IMR-90 (cell line): ENCODE results near the gene MYD88. TPM values are rescaled to one million over a fixed set of nuclear protein-coding genes. Genes with fewer than 3 reads are reported as not detected.

Source experiments
- ATAC-seq: fragments of 200-7000 bp; cut with Tn5 transposase; 2 replicates; pipeline ENCODE4 v1.9.1; 2020; ENCODE audit warnings: low read depth, mild to moderate bottlenecking, moderate library complexity
- BruUV-seq: library from RNA; stranded (reverse); fragments of 400-500 nt; replicated peaks from 2 replicates; lab custom pipeline; 2021; lab: Mats Ljungman, UMichigan
- CTCF ChIA-PET: fragments of 300-600 bp; formaldehyde crosslinking; extraction: SDS; loops from one replicate; lab custom pipeline; 2021; ENCODE audit warnings: antibody characterized with exemption; lab: Yijun Ruan, JAX
- POLR2A ChIA-PET: fragments of 300-600 bp; sonication (Branson Sonifier 250); formaldehyde crosslinking; loops from one replicate; lab custom pipeline; 2022; ENCODE audit warnings: antibody characterized with exemption; ENCODE audit not compliant: unreplicated experiment; lab: Charles Lee
- DNase-seq: peaks from one replicate; pipeline ENCODE4 v3.0.0; 2013
- H2AFZ ChIP-seq: replicated peaks from 2 replicates; pipeline ENCODE3; 2013; ENCODE audit warnings: low read length, mild to moderate bottlenecking; ENCODE audit not compliant: poor library complexity
- H2AK5ac ChIP-seq: 2 replicates; pipeline ENCODE4 v1.6.1; 2013; ENCODE audit warnings: low read depth, low read length, inconsistent platforms
- H2AK9ac ChIP-seq: replicated peaks from 2 replicates; pipeline ENCODE3; 2013; ENCODE audit warnings: mild to moderate bottlenecking, low read depth, low read length, moderate library complexity; ENCODE audit not compliant: poor library complexity
- H2BK120ac ChIP-seq: 2 replicates; pipeline ENCODE4 v1.6.1; 2013; ENCODE audit warnings: low read depth, low read length, inconsistent platforms
- H2BK15ac ChIP-seq: 3 replicates; pipeline ENCODE4 v1.6.1; 2013; ENCODE audit warnings: low read depth, low read length, inconsistent platforms
- H2BK20ac ChIP-seq: 2 replicates; pipeline ENCODE4 v1.6.1; 2013; ENCODE audit warnings: low read depth, mild to moderate bottlenecking, inconsistent platforms, low read length, moderate library complexity
- H2BK5ac ChIP-seq: 2 replicates; pipeline ENCODE4 v1.6.1; 2013; ENCODE audit warnings: mild to moderate bottlenecking, low read depth, low read length, inconsistent platforms; ENCODE audit not compliant: poor library complexity, severe bottlenecking
- H3K14ac ChIP-seq: replicated peaks from 2 replicates; pipeline ENCODE4 v1.6.1; 2013; ENCODE audit warnings: low read depth, low read length, inconsistent platforms
- H3K18ac ChIP-seq: 2 replicates; pipeline ENCODE4 v1.6.1; 2013; ENCODE audit warnings: low read depth, low read length, control low read depth
- H3K23ac ChIP-seq: 2 replicates; pipeline ENCODE4 v1.6.1; 2013; ENCODE audit warnings: low read depth, low read length, inconsistent platforms
- H3K27ac ChIP-seq: 2 replicates; pipeline ENCODE4 v1.5.1; 2013; ENCODE audit warnings: mild to moderate bottlenecking, control low read depth, low read length; ENCODE audit not compliant: insufficient read depth
- H3K27me3 ChIP-seq: 2 replicates; pipeline ENCODE4 v1.6.1; 2013; ENCODE audit warnings: low read length; ENCODE audit not compliant: control insufficient read depth, insufficient read depth
- H3K36me3 ChIP-seq: 2 replicates; pipeline ENCODE4 v1.6.1; 2013; ENCODE audit warnings: low read length, mixed read lengths; ENCODE audit not compliant: control insufficient read depth, insufficient read depth
- H3K4ac ChIP-seq: 2 replicates; pipeline ENCODE4 v1.6.1; 2013; ENCODE audit warnings: low read depth, low read length, inconsistent platforms
- H3K4me1 ChIP-seq: 2 replicates; pipeline ENCODE4 v1.6.1; 2013; ENCODE audit warnings: low read length, mixed read lengths; ENCODE audit not compliant: control insufficient read depth, insufficient read depth
- H3K4me2 ChIP-seq: 2 replicates; pipeline ENCODE4 v1.6.1; 2013; ENCODE audit warnings: low read depth, mild to moderate bottlenecking, control low read depth, low read length, moderate library complexity
- H3K4me3 ChIP-seq: 2 replicates; pipeline ENCODE4 v1.5.1; 2013; ENCODE audit warnings: low read depth, mild to moderate bottlenecking, control low read depth, low read length, moderate library complexity; ENCODE audit not compliant: insufficient read depth
- H3K56ac ChIP-seq: 2 replicates; pipeline ENCODE4 v1.6.1; 2013; ENCODE audit warnings: low read length, inconsistent platforms; ENCODE audit not compliant: insufficient read depth; ENCODE audit errors: extremely low read depth
- H3K79me1 ChIP-seq, 2 experiments: 2 replicates each; pipeline ENCODE4 v1.6.1; 2013; ENCODE audit warnings: low read length in 2 of 2, inconsistent platforms in 1 of 2, low read depth in 1 of 2
- H3K9ac ChIP-seq: 2 replicates; pipeline ENCODE4 v1.6.1; 2013; ENCODE audit warnings: low read depth, low read length, control low read depth
- H3K9me1 ChIP-seq: 2 replicates; pipeline ENCODE4 v1.6.1; 2013; ENCODE audit warnings: low read length, inconsistent platforms; ENCODE audit not compliant: insufficient read depth
- H3K9me3 ChIP-seq: 2 replicates; pipeline ENCODE4 v1.6.1; 2013; ENCODE audit warnings: low read length; ENCODE audit not compliant: control insufficient read depth, insufficient read depth
- H4K20me1 ChIP-seq: 2 replicates; pipeline ENCODE4 v1.6.1; 2013; ENCODE audit warnings: low read length, inconsistent platforms; ENCODE audit not compliant: insufficient read depth
- H4K5ac ChIP-seq: 2 replicates; pipeline ENCODE4 v1.6.1; 2013; ENCODE audit warnings: mild to moderate bottlenecking, low read depth, low read length, control low read depth
- H4K8ac ChIP-seq, 2 experiments: 2 replicates each; pipeline ENCODE4 v1.6.1; 2013; ENCODE audit warnings: low read depth in 2 of 2, low read length in 2 of 2, control low read depth in 1 of 2, inconsistent platforms in 1 of 2
- H4K91ac ChIP-seq: 2 replicates; pipeline ENCODE4 v1.6.1; 2013; ENCODE audit warnings: low read depth, low read length, inconsistent platforms; ENCODE audit not compliant: insufficient read depth
- BHLHE40 ChIP-seq: fragments of 150-350 bp; IDR thresholded peaks from 2 replicates; pipeline ENCODE4 v1.6.1; 2016; ENCODE audit warnings: mild to moderate bottlenecking, low read depth, low read length
- CEBPB ChIP-seq: IDR thresholded peaks from 2 replicates; pipeline ENCODE4 v1.6.1; 2012; ENCODE audit warnings: low read depth, low read length, improper control_type of control experiment
- CHD1 ChIP-seq: IDR thresholded peaks from 2 replicates; pipeline ENCODE4 v1.6.1; 2012; ENCODE audit warnings: low read depth, low read length, improper control_type of control experiment
- FOS ChIP-seq: fragments of 150-350 bp; IDR thresholded peaks from 2 replicates; pipeline ENCODE4 v1.6.1; 2016; ENCODE audit warnings: low read depth, low read length
- MAFK ChIP-seq: IDR thresholded peaks from 2 replicates; pipeline ENCODE4 v1.6.1; 2012; ENCODE audit warnings: low read depth, low read length, improper control_type of control experiment
- MAZ ChIP-seq: IDR thresholded peaks from 2 replicates; pipeline ENCODE4 v1.6.1; 2012; ENCODE audit warnings: low read depth, mild to moderate bottlenecking, low read length, improper control_type of control experiment, moderate library complexity, borderline replicate concordance
- MXI1 ChIP-seq: IDR thresholded peaks from 2 replicates; pipeline ENCODE4 v1.6.1; 2012; ENCODE audit warnings: low read depth, mild to moderate bottlenecking, low read length, moderate library complexity, borderline replicate concordance
- NFE2L2 ChIP-seq: fragments of 150-350 bp; IDR thresholded peaks from 2 replicates; pipeline ENCODE4 v1.6.1; 2016; ENCODE audit warnings: low read depth, mild to moderate bottlenecking, low read length
- POLR2A ChIP-seq: IDR thresholded peaks from 2 replicates; pipeline ENCODE4 v1.6.1; 2012; ENCODE audit warnings: mild to moderate bottlenecking, low read depth, low read length
- RAD21 ChIP-seq: IDR thresholded peaks from 2 replicates; pipeline ENCODE4 v1.6.1; 2012; ENCODE audit warnings: low read length, improper control_type of control experiment
- RCOR1 ChIP-seq: IDR thresholded peaks from 2 replicates; pipeline ENCODE4 v1.6.1; 2012; ENCODE audit warnings: mild to moderate bottlenecking, low read length, improper control_type of control experiment; ENCODE audit not compliant: insufficient replicate concordance
- RFX5 ChIP-seq: IDR thresholded peaks from 2 replicates; pipeline ENCODE4 v1.8.0; 2012; ENCODE audit warnings: low read depth, mild to moderate bottlenecking, low read length, moderate library complexity
- SMC3 ChIP-seq: fragments of 150-350 bp; IDR thresholded peaks from 2 replicates; pipeline ENCODE4 v1.6.1; 2016; ENCODE audit warnings: low read depth, mild to moderate bottlenecking, antibody characterized with exemption, low read length, moderate library complexity
- WGBS, 2 experiments: methylation state at CpG; one replicate each; pipeline versions ENCODE4 v1.1.5 to v1.1.7; 2013; ENCODE audit warnings: missing lambda C conversion rate in 2 of 2; ENCODE audit not compliant: insufficient read length in 1 of 2; ENCODE audit errors: extremely low coverage in 2 of 2; 5-methylcytosine and 5-hydroxymethylcytosine counted together
- dilution Hi-C: fragments of 300-500 bp; cut with HindIII; formaldehyde crosslinking; loops from one replicate; pipeline ENCODE4 v1.14.3; 2018; ENCODE audit warnings: low sequenced_read_pairs; ENCODE audit not compliant: unreplicated experiment
- in situ Hi-C: fragments of 300-500 bp; cut with MboI; formaldehyde crosslinking; loops from 3 replicates; pipeline ENCODE4 v1.14.3; 2019; ENCODE audit warnings: low sequenced_read_pairs, inconsistent platforms, mixed read lengths
- intact Hi-C: fragments of 100-400 bp; cut with micrococcal nuclease; formaldehyde crosslinking; loops from 2 replicates; pipeline ENCODE4 v1.10.0; 2022
- polyA plus RNA-seq, 3 experiments: library from polyadenylated mRNA; depleted of rRNA; stranded (reverse); fragments of >200 nt; gene quantifications; 2 replicates each; pipeline ENCODE4 v1.2.3, GENCODE V29; 2012; ENCODE audit warnings: low replicate concordance in 1 of 3
- total RNA-seq: library from RNA; depleted of rRNA; stranded (reverse); fragments of >200 nt; gene quantifications from 2 replicates; pipeline ENCODE4 v1.2.3, GENCODE V29; 2012
- TF ChIP-seq, protein P1 (sequence below): fragments of 150-350 bp; IDR thresholded peaks from 2 replicates; pipeline ENCODE4 v1.6.1; 2017; ENCODE audit warnings: mild to moderate bottlenecking, antibody characterized with exemption, low read length, low read depth
- TF ChIP-seq, protein P2 (sequence below): fragments of 150-350 bp; IDR thresholded peaks from 2 replicates; pipeline ENCODE4 v1.6.1; 2016; ENCODE audit warnings: low read depth, mild to moderate bottlenecking, low read length, moderate library complexity, borderline replicate concordance
- TF ChIP-seq, protein P3 (sequence below): conservative IDR thresholded peaks from 2 replicates; pipeline ENCODE4 v1.5.1; 2012; ENCODE audit warnings: mild to moderate bottlenecking, low read depth, low read length, improper control_type of control experiment

The MYD88 gene
- total and polyA plus RNA-seq, 2 of the 4 experiments (the other 2 are of a cell fraction): 9.3 to 39.8 TPM

DNA sequence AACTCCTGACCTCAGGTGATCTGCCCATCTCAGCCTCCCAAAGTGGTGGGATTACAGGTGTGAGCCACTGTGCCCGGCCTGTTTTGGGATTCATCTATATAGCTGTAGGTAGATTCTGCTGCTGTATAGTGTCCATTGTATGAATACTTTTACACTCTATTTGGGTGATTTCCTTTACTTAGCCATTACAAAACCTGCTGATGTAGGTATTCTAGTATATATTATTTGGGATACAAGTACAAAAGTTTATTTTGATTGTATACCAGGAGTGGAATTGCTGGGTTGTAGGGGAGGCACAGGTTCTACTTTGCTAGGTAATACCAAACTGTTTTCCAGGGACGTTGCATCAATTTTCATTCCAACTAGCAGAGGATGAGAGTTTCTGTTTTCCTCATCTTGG, 17.4 kb downstream of the MYD88 start:
- WGBS, 2 experiments: no CpG with 5 or more reads among the region's 2 CpGs

More for the DNA sequence above, 17.4 kb downstream of the MYD88 start:
- Histone ChIP-seq H3K27me3 (no peaks in the 10 kb centered on the region), H3K23ac (no peak overlapping the region), H3K4ac (no peak overlapping the region), H4K20me1 (no peaks in the 10 kb centered on the region), H4K91ac (no peak overlapping the region), H2BK120ac (no peak overlapping the region), H3K36me3 (no peaks in the 10 kb centered on the region), H3K9ac (no peak overlapping the region), H3K14ac (no peak overlapping the region), H3K9me1 (no peaks in the 10 kb centered on the region), H2BK5ac (no peak overlapping the region), H2AFZ (no peak overlapping the region), H3K56ac (no peak overlapping the region), H3K27ac (no peak overlapping the region), H3K79me1 (no peaks in the 10 kb centered on the region), H4K5ac (no peak overlapping the region), H3K18ac (no peak overlapping the region), H2BK20ac (no peak overlapping the region), H3K9me3 (no peaks in the 10 kb centered on the region), H3K4me3 (no peak overlapping the region), H2BK15ac (no peak overlapping the region), H3K4me2 (no peak overlapping the region), H4K8ac (no peak overlapping the region), H3K4me1 (no peaks in the 10 kb centered on the region), H2AK5ac (no peak overlapping the region), H2AK9ac (no peak overlapping the region)
- intact Hi-C loops (no loop called here), in situ Hi-C loops (no loop called here), dilution Hi-C loops (no loop called here)
- DNase-seq: no peak
- POLR2A ChIA-PET: no interaction called here
- ATAC-seq: no peak
- TF ChIP-seq MAFK (no peak), RCOR1 (no peak), CEBPB (no peak), NFE2L2 (no peak), RFX5 (no peak), FOS (no peak), BHLHE40 (no peak), MXI1 (no peak), RAD21 (no peak), POLR2A (no peak), CHD1 (no peak), MAZ (no peak), SMC3 (no peak)
- TF ChIP-seq, protein P1, sequence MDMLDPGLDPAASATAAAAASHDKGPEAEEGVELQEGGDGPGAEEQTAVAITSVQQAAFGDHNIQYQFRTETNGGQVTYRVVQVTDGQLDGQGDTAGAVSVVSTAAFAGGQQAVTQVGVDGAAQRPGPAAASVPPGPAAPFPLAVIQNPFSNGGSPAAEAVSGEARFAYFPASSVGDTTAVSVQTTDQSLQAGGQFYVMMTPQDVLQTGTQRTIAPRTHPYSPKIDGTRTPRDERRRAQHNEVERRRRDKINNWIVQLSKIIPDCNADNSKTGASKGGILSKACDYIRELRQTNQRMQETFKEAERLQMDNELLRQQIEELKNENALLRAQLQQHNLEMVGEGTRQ: no peak
- TF ChIP-seq, protein P2, sequence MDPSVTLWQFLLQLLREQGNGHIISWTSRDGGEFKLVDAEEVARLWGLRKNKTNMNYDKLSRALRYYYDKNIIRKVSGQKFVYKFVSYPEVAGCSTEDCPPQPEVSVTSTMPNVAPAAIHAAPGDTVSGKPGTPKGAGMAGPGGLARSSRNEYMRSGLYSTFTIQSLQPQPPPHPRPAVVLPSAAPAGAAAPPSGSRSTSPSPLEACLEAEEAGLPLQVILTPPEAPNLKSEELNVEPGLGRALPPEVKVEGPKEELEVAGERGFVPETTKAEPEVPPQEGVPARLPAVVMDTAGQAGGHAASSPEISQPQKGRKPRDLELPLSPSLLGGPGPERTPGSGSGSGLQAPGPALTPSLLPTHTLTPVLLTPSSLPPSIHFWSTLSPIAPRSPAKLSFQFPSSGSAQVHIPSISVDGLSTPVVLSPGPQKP: no peak
- TF ChIP-seq, protein P3, sequence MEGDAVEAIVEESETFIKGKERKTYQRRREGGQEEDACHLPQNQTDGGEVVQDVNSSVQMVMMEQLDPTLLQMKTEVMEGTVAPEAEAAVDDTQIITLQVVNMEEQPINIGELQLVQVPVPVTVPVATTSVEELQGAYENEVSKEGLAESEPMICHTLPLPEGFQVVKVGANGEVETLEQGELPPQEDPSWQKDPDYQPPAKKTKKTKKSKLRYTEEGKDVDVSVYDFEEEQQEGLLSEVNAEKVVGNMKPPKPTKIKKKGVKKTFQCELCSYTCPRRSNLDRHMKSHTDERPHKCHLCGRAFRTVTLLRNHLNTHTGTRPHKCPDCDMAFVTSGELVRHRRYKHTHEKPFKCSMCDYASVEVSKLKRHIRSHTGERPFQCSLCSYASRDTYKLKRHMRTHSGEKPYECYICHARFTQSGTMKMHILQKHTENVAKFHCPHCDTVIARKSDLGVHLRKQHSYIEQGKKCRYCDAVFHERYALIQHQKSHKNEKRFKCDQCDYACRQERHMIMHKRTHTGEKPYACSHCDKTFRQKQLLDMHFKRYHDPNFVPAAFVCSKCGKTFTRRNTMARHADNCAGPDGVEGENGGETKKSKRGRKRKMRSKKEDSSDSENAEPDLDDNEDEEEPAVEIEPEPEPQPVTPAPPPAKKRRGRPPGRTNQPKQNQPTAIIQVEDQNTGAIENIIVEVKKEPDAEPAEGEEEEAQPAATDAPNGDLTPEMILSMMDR: no peak
- CTCF ChIA-PET: interaction anchor here (0.7 kb wide), 1 partner anchor 9 kb away, joined by 3 read pairs; no protein-coding TSS in a partner anchor
- BruUV-seq: no TSS peak
